Measurements from ENCODE around the gene FOXE3. TPM values are rescaled to one million over a fixed set of nuclear protein-coding genes. Genes with fewer than 3 reads are reported as not detected.
A peak's percentile ranks its signal among the peaks of the same experiment; 100 is the strongest.

FOXE3 gene
- total RNA-seq, 1 experiment from 2014 or later: 0.46 TPM

DNA sequence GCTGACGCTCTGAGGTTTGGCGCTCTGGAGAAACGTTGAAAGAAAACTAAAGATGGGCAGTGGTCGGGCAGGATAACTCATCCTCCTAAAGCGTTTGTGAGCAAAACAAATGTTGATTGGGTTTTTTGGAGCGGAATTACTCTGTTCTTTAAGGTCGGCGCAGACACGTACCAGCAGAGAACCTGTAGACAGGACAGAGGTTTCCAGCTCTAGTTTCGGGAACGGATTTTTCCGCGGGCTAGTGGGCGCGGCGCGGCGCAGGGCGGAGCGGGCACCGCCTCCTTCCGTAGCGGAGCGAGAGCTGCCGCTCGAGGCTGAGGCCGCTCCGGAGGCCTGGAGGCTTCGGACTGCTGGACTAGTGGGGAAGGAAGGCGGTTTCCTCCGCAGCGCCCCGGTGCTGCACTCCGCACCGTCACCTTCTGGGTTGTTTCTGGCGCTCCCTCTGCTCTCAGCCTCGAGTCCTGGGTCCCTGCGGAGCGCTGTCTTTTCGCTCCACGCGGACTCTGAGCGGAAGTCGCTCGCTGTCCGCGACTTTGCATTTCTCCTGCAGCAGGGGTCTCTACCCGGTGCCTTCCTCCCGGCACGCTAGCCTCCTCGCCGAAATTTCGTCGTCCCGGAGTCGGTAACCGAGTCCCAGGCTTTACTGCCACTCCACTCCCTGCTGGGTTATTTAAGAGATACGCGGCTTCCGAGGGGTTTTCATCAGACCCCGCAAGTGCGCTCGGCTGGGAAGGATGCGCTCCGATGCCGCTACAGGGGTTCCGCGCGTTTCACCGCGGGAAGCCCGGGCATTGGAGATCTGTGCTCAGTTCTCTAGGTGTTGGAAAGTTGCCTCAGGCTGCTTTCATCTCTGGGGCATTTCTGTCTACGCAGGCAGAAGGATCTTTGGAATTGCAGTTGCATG is 28.7 kb downstream of the FOXE3 start:
- BruUV-seq (replicated peaks): no TSS peak
- H3K4me1 ChIP-seq (ENCODE audit: control insufficient read depth, insufficient read depth, low read length): peaks cover 19% of the 10 kb centered on the region
- peak overlapping the region; percentile 51 for H3K27ac ChIP-seq (ENCODE audit: low read length)
- H3K4me3 ChIP-seq (ENCODE audit: low read depth in 2 of 2, low read length in 2 of 2): peak overlapping the region; percentile 31 to 51
- no peaks in the 10 kb centered on the region for H3K36me3 ChIP-seq (ENCODE audit: control insufficient read depth, insufficient read depth, low read length)
- DNase-seq (ENCODE audit: low read depth, low spot score) (no peak), ATAC-seq (peak; percentile 88)
- H3K9me3 ChIP-seq (ENCODE audit: control insufficient read depth, insufficient read depth, low read depth, low read length): no peaks in the 10 kb centered on the region
- POLR2A ChIA-PET: no interaction called here
- in situ Hi-C loops (cut with HindIII; ENCODE audit: low pct_unique_long_range_greater_than_20kb, low sequenced_read_pairs): no loop called here
- intact Hi-C loops (cut with micrococcal nuclease; ENCODE audit: unreplicated experiment): no loop called here
- CTCF ChIA-PET: no interaction called here
- TF ChIP-seq, protein P1, sequence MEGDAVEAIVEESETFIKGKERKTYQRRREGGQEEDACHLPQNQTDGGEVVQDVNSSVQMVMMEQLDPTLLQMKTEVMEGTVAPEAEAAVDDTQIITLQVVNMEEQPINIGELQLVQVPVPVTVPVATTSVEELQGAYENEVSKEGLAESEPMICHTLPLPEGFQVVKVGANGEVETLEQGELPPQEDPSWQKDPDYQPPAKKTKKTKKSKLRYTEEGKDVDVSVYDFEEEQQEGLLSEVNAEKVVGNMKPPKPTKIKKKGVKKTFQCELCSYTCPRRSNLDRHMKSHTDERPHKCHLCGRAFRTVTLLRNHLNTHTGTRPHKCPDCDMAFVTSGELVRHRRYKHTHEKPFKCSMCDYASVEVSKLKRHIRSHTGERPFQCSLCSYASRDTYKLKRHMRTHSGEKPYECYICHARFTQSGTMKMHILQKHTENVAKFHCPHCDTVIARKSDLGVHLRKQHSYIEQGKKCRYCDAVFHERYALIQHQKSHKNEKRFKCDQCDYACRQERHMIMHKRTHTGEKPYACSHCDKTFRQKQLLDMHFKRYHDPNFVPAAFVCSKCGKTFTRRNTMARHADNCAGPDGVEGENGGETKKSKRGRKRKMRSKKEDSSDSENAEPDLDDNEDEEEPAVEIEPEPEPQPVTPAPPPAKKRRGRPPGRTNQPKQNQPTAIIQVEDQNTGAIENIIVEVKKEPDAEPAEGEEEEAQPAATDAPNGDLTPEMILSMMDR (IDR thresholded peaks at IDR 0.05): no peak
- TF ChIP-seq POLR2AphosphoS5 (IDR thresholded peaks at IDR 0.05; ENCODE audit: low read depth, low read length) (no peak), SIN3A (IDR thresholded peaks at IDR 0.05; ENCODE audit: borderline replicate concordance, insufficient read depth, low read depth, low read length) (no peak), TCF7L2 (IDR thresholded peaks at IDR 0.05; ENCODE audit: low read depth, low read length) (no peak), REST (IDR thresholded peaks at IDR 0.05; ENCODE audit: insufficient read depth in 1 of 2, low read depth in 2 of 2, low read length in 1 of 2) (no peak)
- no peaks in the 10 kb centered on the region; the same call in 1 of the 2 replicates for H3K27me3 ChIP-seq (ENCODE audit: control insufficient read depth, insufficient read depth, low read length)

DNA sequence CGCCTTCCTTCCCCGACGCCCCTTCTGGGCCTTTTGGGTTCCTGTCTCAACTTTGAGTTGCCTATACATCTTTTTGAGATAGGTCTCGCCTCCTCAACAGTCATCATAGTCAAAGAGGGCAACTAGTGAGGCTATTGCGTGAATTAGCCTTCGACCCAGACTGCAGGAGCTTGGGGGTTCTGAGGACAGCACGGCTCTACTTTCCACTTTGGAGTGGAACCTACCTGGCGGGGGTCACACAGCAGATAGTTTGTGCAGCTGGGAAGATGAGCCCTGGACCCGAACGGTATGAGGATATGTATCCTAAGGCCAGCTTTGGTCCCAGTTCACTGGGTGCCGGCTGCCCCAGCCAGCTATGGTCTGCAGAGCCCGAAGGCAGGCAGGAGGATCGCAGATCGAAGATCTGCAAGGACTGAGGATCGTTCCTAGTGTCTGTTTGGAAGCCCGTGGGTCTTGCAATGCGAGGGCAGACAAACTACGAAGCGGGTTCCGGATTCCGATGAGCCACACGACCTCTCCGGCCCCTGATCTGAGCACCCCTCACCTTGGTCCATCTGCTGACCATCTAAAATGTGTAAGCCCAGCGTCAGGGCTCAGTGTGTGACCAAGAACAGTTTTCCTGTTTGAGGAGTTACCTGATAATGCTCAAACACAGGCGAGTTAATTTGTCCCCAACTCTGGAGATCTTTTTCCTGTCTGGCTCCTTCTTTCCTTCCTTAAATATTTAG is 29.9 kb downstream of the FOXE3 start:
- intact Hi-C loops (cut with micrococcal nuclease; ENCODE audit: unreplicated experiment): no loop called here
- no peak for TF ChIP-seq SIN3A (IDR thresholded peaks at IDR 0.05; ENCODE audit: borderline replicate concordance, insufficient read depth, low read depth, low read length)
- TF ChIP-seq, protein P1 (IDR thresholded peaks at IDR 0.05): no peak
- no peak for TF ChIP-seq TCF7L2 (IDR thresholded peaks at IDR 0.05; ENCODE audit: low read depth, low read length)
- no peak for TF ChIP-seq REST (IDR thresholded peaks at IDR 0.05; ENCODE audit: insufficient read depth in 1 of 2, low read depth in 2 of 2, low read length in 1 of 2)
- no peak for TF ChIP-seq POLR2AphosphoS5 (IDR thresholded peaks at IDR 0.05; ENCODE audit: low read depth, low read length)
- Histone ChIP-seq H3K4me1 (ENCODE audit: control insufficient read depth, insufficient read depth, low read length) (peaks cover 9% of the 10 kb centered on the region), H3K4me3 (ENCODE audit: low read depth in 2 of 2, low read length in 2 of 2) (no peak overlapping the region), H3K36me3 (ENCODE audit: control insufficient read depth, insufficient read depth, low read length) (no peaks in the 10 kb centered on the region), H3K9me3 (ENCODE audit: control insufficient read depth, insufficient read depth, low read depth, low read length) (no peaks in the 10 kb centered on the region), H3K27ac (ENCODE audit: low read length) (no peak overlapping the region), H3K27me3 (ENCODE audit: control insufficient read depth, insufficient read depth, low read length) (no peaks in the 10 kb centered on the region; the same call in 1 of the 2 replicates)
- CTCF ChIA-PET: no interaction called here
- in situ Hi-C loops (cut with HindIII; ENCODE audit: low pct_unique_long_range_greater_than_20kb, low sequenced_read_pairs): no loop called here
- DNase-seq (ENCODE audit: low read depth, low spot score) (no peak), ATAC-seq (no peak)
- no TSS peak for BruUV-seq (replicated peaks)
- POLR2A ChIA-PET: no interaction called here
